ENCODE measurements around the gene KCNH2.
A peak's percentile ranks its signal among the peaks of the same experiment; 100 is the strongest.

Gene KCNH2

GRCh38 chr7:150994838-150995510 lies 16.9 kb upstream of the KCNH2 start:
- DNase-seq: no peak

DNA sequence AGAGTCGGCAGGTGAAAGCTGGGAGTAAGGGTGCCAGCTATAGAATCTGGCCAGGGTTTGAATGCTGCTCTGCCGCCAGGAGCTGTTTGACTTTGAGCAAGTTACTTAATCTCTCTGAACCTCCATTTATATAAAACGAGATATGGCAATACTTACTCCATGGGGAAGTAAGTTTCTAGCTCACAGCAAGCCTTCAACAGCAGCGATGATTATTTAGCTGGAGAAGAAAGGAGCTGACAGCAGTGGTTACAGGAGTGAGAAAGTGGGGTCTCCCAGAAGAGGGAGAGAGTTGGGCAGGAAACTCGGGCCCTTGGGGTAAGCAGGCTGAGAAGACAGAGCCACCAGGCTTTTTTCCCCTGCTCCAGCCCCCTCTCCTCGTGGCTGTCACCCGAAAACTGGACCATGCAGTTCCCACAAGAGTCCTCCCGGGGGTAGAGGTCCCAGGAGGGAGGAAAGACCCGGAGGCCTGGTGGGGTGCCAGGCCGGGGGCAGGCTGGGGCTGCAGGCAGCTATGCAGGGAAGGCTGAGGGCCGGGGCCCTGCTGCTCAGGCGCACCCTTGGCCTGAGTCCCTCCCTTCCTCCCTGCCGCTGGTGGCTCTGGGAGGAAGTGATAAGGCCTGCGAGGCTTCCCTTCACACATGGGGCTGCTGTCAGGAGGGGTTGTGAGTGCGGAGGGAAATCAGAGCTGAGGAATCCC lies 16.2 kb upstream of the KCNH2 start:
- peak; percentile 46 to 75 (median 68) for DNase-seq

DNA sequence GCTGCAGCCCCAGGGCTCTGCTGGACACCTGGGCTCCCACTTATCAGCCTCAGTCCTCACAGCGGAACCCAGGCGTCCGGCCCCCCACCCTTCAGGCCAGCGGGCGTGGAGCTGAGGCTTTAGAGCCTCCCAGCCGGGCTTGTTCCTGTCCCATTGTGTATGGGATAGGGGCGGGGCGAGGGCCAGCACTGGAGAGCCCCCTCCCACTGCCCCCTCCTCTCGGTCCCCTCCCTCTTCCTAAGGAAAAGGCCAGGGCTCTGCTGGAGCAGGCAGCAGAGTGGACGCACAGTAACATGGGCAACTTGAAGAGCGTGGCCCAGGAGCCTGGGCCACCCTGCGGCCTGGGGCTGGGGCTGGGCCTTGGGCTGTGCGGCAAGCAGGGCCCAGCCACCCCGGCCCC lies 15.4 kb upstream of the KCNH2 start:
- DNase-seq: no peak

- DNase-seq: peak in 3 of 4 experiments; percentile 28 to 34 (median 34)
Measured at GRCh38 chr7:150992833-150993302, 14.7 kb upstream of the KCNH2 start.

DNA sequence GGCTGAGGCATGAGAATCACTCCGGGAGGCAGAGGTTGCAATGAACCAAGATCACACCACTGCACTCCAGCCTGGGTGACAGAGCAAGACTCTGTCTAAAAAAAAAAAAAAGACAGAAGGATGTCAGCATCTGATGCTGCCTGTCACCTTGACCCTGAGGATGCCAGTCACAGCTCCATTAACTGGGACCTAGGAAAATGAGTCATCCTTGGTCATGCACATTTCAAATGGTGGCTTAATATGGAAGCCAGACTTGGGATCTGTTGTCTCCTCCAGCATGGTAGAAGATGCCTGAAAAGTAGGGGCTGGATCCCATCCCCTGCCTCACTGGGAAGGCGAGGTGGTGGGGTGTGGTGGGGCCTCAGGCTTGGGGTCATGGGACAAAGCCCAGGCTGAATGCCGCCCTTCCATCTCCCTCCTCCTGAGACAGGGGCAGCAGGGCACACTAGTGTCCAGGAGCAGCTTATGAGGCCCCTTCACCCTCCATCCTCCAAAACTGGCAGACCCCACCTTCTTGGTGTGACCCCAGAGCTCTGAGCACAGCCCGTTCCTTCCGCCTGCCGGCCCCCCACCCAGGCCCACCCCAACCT lies 14.0 kb upstream of the KCNH2 start:
- DNase-seq: no peak

DNA sequence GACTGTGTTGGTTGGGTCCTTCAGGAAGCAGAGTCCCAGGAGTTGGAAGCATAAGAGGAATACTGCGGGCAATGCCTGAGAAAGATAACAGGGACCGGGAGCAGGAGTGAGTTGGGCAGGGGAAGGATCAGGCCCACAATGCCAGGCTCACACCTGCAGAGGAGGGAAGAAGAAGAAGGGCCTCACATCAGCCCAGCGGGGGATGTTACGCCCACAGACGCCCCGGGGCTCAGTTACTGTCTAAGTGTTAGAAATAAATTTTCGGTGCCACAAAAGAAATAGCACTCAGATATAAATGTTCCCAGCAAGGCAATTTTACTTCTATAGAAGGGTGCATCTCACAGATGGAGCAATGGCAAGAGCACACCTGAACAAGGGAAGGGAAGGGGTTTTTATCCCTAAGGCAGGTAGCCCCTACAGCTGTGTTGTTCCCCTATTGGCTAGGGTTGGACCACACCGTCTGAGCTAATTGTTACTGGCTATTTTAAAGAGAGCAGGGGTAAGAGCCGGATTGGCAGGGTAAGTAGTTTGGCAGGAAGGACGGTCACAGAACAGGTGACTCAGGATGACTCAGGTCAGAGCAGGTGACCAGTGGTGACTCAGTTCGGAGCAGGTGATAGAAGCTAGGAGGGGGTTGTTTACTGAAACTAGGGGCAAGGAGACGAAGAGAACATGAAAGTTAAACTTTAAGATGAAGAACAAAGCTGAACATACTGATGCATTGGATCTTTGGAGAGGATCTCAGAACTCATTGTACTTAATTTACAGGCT lies 12.5 kb upstream of the KCNH2 start, which contains the start of gene NOS3:
Gene NOS3 (plus strand): TSS at position 602 of the 771 bp plus-strand sequence. CDS start 2,787 bp downstream, outside the sequence.
- no peak for DNase-seq

DNA sequence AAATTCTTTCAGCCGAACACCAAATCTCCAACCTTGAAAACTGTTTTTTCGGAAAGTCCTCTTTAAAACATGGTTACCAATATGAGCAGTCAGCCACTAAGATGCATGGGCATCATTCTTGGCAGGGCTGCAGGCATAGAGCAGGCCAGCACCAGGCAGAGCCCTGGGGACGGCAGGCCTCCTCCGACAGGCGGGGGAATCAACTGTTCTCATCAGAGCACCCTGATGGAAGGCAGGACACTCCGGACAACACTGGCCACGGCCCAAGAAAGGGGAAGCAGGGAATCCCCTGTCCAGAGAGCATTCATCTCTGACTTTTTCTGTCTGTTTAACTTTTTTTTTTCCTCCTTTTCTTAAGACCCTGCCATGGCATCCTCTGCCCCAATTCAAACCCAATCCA lies 11.3 kb upstream of the KCNH2 start:
- peak in 1 of 4 experiments; percentile 20 for DNase-seq

DNA sequence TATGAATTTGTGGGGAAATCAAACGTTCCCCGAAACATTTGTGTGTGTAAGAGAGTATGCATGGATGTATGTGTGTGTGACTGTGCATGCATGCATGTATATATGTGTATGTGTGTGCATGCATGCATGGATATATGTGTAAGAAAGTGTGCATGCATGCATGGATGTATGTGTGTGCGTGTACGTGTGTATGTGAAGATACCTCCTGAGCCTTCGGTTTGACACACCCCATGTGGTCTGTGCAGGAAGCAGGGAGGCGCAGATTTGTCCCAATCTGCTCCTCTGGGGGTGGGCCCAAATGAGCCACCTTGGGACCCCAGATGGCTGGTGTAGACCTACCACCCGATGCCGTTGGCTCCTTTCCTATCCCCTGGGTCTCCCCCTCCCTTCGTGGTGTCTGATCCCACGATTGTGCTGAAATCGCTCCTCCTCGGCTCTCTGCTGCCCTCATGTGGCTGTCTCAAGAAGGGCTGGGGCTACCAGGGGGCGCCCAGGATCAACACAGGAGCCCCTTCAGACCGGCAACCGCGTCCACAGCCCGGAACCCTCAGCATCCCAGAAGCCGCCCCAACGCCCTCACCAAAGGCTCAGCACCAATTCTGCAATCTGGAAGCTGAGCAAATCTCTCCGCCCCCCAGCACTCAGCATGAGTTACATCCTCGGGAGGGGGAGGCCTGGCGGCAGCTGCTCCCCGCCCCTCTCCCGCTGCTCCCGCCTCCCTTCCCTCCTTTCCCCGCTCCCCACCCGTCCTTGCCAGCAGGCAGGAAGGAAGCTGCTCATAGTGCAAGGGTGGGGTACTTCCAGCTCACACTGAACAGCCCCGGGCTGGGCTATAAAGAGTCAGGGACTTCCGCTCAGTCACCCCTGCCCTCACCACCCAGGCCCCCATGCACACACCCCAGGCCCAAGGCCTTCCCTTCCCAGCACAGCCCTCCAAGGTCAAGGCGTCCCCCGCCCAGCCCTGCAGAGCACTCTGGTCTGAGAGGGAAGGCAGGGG lies 10.4 kb upstream of the KCNH2 start:
- DNase-seq: peak; percentile 41 to 63 (median 50)

GRCh38 chr7:150986556-150986955 lies 8.4 kb upstream of the KCNH2 start:
- DNase-seq: no peak

- DNase-seq: peak; percentile 67 to 80 (median 74)
Measured at GRCh38 chr7:150986099-150986512, 8.0 kb upstream of the KCNH2 start.

DNA sequence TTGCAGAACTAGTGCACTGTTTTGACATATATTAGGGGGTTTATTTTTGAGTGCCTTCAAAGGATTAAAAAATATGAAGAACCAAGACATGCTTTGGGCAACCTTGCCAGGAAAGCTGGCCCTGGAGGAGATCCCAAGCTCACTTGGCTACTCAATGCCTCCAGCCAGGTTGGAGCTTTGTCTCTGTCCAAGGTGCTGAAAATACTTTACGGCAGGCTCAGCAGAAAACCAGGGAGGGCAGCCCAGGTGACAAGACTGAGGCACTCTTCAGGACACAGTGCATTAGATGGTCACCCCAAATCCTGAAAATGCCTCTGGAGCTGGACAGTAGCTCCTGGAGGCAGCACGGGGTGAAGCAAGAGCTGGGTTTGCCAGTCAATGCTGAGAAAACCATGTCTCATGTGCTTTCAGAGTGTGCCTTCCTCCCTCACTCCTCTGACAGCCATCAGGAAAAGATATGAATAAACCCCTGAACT lies 5.8 kb upstream of the KCNH2 start:
- peak; percentile 35 to 64 (median 52) for DNase-seq

DNA sequence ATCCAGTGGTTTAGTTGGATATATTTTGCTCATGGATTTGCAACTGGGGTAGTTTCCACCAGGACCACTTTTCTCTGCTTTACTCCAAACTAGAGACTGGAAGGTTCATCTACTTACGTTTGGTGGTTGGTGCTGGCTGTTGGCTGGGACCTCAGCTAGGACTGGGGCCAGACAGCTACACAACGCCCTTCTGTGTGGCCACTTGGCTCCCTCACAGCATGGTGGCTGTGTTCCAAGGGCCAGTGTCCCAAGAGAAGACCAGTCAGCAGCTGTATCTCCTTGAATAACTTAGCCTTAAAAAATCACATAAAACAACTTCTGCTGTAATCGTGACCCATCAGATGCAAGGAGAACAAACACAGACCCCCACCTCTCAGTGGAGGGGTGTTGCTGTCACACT lies 4.2 kb upstream of the KCNH2 start:
- no peak for DNase-seq

DNA sequence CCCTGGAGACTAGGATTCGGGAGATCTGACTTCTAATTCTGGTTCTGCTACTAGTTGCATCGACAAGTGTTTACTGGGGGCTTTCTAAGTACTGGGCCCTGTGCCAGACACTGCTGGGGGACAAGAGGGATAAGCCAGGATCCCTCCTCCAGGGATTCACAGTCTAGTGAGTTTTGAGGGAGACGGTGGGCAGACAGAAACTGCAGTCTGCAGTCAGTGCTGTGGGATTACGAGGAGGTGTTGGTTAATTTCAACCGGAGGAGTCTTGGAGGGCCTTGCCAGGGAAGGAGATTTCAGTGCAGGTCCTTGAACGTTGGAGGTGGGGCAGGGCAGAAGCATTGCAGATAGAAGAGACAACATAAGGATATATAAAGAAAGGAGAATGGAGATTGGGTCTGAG lies 3.5 kb upstream of the KCNH2 start:
- DNase-seq: no peak

GRCh38 chr7:150980663-150981062 lies 2.5 kb upstream of the KCNH2 start:
- no peak for DNase-seq

DNA sequence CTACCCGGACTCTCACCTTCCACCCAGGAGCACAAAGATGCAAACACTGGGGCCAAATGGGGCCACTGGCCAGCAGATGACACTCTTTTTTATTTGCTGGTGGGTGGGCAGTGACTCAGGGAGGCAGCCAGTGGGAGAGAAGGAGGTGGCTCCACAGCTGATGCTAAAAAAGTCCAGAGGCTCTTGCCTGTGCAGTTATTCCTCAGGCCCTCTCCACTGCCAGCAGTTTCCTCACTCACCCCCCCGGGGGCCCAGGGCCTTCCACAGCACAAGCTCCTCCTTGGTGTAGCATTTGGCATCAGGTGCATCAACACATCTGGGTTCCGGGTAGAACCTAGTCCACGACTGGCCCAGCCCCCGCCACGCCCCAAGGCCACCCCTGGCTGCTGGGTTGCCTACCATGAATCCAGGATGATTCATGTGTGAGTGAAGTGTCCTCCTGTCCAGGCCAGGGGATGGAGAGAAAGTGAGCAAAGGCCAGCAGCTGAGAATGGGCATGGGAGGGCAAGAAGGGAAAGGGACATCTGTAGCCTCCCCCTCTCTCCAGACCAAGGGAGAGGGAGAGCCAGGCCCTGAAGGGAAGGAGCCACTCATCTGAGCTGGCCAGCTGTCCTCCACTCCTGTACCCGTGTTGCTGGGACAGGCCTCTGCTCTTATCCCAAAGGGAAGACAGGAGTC lies 1.7 kb upstream of the KCNH2 start:
- DNase-seq: peak in 1 of 4 experiments; percentile 18

DNA sequence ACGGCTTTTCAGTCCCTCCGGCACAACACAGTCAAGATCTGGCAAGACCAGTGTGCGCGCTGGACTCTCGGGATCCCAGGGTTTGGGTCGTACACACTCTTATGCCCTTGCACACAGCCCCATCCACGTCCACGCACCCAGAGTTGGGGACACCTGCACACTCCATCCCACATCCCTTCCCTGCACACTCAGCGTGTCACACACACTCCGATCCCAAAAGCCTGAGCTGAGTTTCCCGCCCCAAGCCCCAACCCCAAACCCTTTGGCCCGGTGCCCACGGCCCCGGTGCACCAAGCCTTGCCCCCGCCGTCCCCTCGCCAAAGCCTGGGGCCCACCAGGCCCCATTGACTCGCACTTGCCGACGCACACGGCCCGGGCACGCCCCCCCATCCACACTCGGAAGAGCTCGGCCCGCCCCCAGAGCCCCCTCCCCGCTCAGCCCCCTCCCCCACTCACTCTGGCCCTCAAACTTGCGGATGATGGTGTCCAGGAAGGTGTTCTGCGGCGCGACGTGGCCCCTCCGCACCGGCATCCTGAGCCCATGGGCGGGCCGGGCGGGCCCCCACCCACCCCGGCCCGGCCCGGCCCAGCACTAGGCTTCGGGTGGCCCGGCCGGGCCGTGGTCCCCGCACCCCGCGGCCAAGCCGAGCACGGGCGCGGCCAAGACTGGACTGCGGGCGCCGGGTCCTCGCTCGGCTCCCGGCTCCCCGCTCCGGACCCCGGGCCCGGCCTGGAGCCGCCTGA lies 567 bp downstream of the KCNH2 start:
- DNase-seq: no peak

GRCh38 chr7:150976529-150977381 lies 1.4 kb downstream of the KCNH2 start:
- DNase-seq: no peak

DNA sequence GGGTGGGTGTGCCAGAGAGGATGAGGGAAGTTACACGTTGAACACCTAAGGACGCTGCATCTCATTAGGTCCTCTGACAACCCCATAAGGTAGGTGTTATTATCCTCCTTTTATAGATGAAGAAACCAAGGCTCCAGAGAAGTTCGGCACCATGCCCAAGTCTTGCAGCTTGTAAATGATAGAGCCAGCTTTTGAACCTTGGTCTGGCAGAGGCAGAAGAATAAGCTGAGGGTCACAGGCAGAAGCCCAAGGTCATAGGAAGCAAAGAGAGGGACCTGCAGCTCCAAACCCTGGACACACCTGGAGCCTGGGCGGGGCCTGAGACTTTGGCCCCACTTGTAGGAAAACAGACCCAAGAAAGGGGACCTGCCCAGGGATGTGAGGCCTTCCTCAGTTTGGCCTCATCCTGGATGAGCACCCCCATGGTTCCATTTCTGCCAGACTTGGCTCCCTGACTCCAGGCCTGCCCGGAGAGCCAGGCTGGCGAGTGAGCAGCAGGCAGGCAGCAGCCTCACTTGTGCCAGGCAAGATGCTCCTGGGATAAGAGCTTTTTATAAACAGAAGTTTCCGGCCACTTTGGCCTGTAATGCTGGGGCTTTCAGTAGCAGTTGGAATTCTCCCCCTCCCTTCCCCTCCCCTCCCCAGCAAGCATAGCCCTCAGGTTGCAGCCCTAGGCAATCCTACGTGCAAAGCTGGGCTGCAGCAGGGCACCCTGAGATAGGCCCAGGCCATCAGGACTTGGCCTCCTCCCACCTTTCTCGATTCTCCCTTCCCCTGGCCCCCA lies 2.4 kb downstream of the KCNH2 start:
- DNase-seq: no peak
